Ovary (tissue), 9 donors: ENCODE results near the gene MCTP2. TPM values are rescaled to one million over a fixed set of nuclear protein-coding genes. Genes with fewer than 3 reads are reported as not detected.

Experiments used
- DNase-seq, 5 donors: peaks; one replicate each; pipeline ENCODE4 v3.0.0-alpha.2; 2019 to 2020
- H3K27ac ChIP-seq, 2 donors: fragments of 200-600 bp; one replicate each; pipeline versions ENCODE4 v1.5.1 to v1.8.0; 2019 to 2022
- H3K27me3 ChIP-seq: fragments of 200-600 bp; one replicate; pipeline ENCODE4 v1.8.0; 2022
- H3K36me3 ChIP-seq: fragments of 200-600 bp; sonication (generic); one replicate; pipeline ENCODE4 v1.5.1; 2019
- H3K4me1 ChIP-seq: one replicate; pipeline ENCODE4 v1.8.1; 2013; ENCODE audit warnings: mild to moderate bottlenecking, moderate library complexity; ENCODE audit not compliant: insufficient read depth
- H3K4me3 ChIP-seq: fragments of 200-600 bp; sonication (generic); one replicate; pipeline ENCODE4 v1.5.1; 2017
- H3K9me3 ChIP-seq, 2 donors: fragments of 200-600 bp in 1 of 2; sonication (generic) in 1 of 2; one replicate each; pipeline versions ENCODE4 v1.5.1 to v1.8.1; 2013 to 2019; ENCODE audit warnings: mild to moderate bottlenecking in 1 of 2, moderate library complexity in 1 of 2
- EP300 ChIP-seq: sonication (generic); formaldehyde crosslinking; IDR thresholded peaks from one replicate; pipeline ENCODE4 v1.6.1; 2017; ENCODE audit warnings: antibody characterized with exemption
- POLR2A ChIP-seq: fragments of 450-650 bp; IDR thresholded peaks from one replicate; pipeline ENCODE4 v1.6.1; 2017; ENCODE audit warnings: antibody characterized with exemption, mild to moderate bottlenecking, moderate library complexity
- WGBS, 3 donors: extraction: QIAGEN DNeasy Blood & Tissue Kit in 1 of 3; methylation state at CpG; one replicate each; pipeline versions ENCODE4 v1.1.5 to v1.1.7; 2013 to 2017; 5-methylcytosine and 5-hydroxymethylcytosine counted together
- intact Hi-C, 4 donors: fragments of 100-400 bp; cut with DNase I; formaldehyde crosslinking; loops; one replicate each; pipeline versions ENCODE4 v1.11.0 to v1.15.1; 2022 to 2023
- polyA plus RNA-seq, 2 donors: library from polyadenylated mRNA; stranded (reverse); fragments of 200-250 nt in 1 of 2; fragments of 350-450 nt in 1 of 2; fragmentation: Illumina TruSeq in 1 of 2; extraction: RNeasy Lipid Tissue Mini Kit (QIAGEN cat#74804) in 1 of 2; gene quantifications; one replicate each; pipeline ENCODE4 v1.2.3, GENCODE V29; 2013 to 2014
- total RNA-seq, 7 donors: library from RNA; depleted of rRNA in 2 of 7; stranded (reverse); fragments of >200 nt in 2 of 7; fragmentation: NEBNext Ultra II Directional in 3 of 7; extraction: Animal tissue kit (Norgen Biotek cat#: 25700) in 3 of 7; gene quantifications; one replicate each; pipeline versions ENCODE4 v1.1.0 to v1.2.4, GENCODE V29; 2016 to 2023
- TF ChIP-seq, protein P1 (sequence below), 3 donors: fragments of 450-650 bp in 2 of 3; fragments of 200-600 bp in 1 of 3; IDR thresholded peaks; one replicate each; pipeline versions ENCODE4 v1.5.1 to v1.8.0; 2016 to 2022; ENCODE audit warnings: antibody characterized with exemption in 3 of 3, mild to moderate bottlenecking in 1 of 3
- donor health status: DM: no; HTN: no; CAD: no; lungs with moderate emphysema.
- donor health status: DM: no; HTN: no; CAD: no.
- donor health status: Bipolar disorder and iron deficiency.
- donor health status: DM: yes; HTN: yes; CAD: no.
- donor health status: DM: no; HTN: no; CAD: no.
- donor health status: DM: yes; HTN: yes; CAD: no.

The MCTP2 gene
- total and polyA plus RNA-seq, 9 donors = 0.71 to 44.5 (median 5.7) TPM

DNA sequence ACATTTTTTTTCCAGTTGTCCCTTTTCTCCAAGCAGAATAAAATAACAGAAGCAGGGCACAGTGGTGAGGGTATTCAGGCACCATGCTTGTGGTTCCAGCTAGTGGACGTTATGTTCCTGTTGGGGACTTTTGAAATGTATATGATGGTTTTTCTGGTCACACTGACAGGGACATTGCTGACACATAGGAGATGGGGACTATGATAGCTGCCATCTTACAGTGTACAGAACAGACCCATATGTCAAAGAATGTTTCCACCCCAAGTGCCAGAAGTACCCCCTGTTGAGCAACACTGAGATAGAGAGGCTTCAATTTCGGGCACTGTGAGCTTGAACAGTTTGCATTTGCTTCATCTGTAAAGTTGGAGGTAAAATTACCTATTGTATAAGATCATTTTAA lies 38.6 kb downstream of the MCTP2 start:
- no peak overlapping the region for H3K4me3 ChIP-seq
- H3K27ac ChIP-seq = no peak overlapping the region
- no peak for DNase-seq
- no peaks in the 10 kb centered on the region for H3K27me3 ChIP-seq
- no peaks in the 10 kb centered on the region for H3K36me3 ChIP-seq
- no peaks in the 10 kb centered on the region for H3K9me3 ChIP-seq
- H3K4me1 ChIP-seq = no peaks in the 10 kb centered on the region
- 77 to 84% (median 78%) methylated on average over 2 of the region's 2 CpGs for WGBS, 3 donors
- TF ChIP-seq POLR2A (no peak), EP300 (no peak)
- TF ChIP-seq, protein P1, sequence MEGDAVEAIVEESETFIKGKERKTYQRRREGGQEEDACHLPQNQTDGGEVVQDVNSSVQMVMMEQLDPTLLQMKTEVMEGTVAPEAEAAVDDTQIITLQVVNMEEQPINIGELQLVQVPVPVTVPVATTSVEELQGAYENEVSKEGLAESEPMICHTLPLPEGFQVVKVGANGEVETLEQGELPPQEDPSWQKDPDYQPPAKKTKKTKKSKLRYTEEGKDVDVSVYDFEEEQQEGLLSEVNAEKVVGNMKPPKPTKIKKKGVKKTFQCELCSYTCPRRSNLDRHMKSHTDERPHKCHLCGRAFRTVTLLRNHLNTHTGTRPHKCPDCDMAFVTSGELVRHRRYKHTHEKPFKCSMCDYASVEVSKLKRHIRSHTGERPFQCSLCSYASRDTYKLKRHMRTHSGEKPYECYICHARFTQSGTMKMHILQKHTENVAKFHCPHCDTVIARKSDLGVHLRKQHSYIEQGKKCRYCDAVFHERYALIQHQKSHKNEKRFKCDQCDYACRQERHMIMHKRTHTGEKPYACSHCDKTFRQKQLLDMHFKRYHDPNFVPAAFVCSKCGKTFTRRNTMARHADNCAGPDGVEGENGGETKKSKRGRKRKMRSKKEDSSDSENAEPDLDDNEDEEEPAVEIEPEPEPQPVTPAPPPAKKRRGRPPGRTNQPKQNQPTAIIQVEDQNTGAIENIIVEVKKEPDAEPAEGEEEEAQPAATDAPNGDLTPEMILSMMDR (IDR thresholded peaks at IDR 0.05) = no peak
- intact Hi-C loops = no loop called here

DNA sequence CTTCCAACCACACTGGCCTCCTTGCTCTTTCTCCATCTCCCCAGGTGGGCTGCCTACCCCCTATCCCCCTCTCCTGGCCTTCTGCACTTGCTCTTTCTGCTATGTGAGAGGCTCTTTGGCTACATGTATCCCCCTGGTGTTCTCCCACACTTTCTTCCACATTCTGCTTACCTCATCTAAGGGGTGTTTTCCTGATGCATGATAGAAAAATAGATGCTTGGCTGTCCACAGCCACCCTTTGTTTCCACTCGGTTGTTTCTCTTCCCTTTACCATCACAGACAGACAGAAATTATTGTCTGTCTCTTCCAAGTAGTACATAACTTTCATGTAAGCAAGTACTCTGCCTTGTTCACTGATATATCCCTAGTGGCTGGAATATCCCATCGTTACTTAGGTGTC lies 39.2 kb downstream of the MCTP2 start:
- intact Hi-C loops = no loop called here
- H3K4me1 ChIP-seq = no peaks in the 10 kb centered on the region
- no peak overlapping the region for H3K27ac ChIP-seq
- H3K27me3 ChIP-seq = no peaks in the 10 kb centered on the region
- 80 to 85% (median 82%) methylated on average over 2 of the region's 2 CpGs for WGBS, 3 donors
- DNase-seq = no peak
- TF ChIP-seq EP300 = no peak
- TF ChIP-seq POLR2A = no peak
- TF ChIP-seq, protein P1 (IDR thresholded peaks at IDR 0.05) = no peak
- H3K36me3 ChIP-seq = no peaks in the 10 kb centered on the region
- H3K4me3 ChIP-seq = no peak overlapping the region
- no peaks in the 10 kb centered on the region for H3K9me3 ChIP-seq

DNA sequence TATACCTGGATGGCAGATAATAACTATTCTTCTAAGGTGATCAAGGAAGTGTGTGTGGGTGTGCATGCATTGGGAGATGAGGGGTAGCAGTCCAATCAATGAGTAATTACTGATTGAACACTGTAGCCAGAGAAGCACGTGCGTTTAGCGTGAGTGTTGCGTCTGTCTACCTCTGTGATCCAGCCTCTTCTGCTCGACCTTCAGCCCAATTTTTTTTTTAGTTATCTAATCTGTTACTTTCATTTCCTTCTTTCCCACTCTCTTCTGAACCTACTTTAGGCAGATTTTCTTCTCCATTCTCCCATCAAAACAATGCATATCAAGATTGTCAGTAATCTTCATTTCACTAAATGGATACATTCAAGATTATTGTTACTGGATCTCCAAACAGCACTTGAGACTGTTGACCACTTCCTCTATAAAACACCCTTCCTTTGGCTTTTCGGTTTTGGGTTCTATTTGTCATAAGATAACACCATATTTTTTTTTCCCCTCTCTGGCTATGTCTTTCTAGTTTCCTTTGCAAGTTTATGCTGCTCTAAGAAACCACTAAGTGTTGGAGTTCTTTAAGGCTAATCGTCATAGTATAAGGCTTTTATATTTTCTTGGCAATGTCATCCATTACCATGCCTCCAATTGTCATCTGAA lies 41.0 kb downstream of the MCTP2 start:
- H3K4me3 ChIP-seq = no peak overlapping the region
- intact Hi-C loops = no loop called here
- no peaks in the 10 kb centered on the region for H3K9me3 ChIP-seq
- no peaks in the 10 kb centered on the region for H3K27me3 ChIP-seq
- 74 to 83% (median 82%) methylated on average over 7 of the region's 7 CpGs for WGBS, 3 donors
- TF ChIP-seq POLR2A (no peak), EP300 (no peak)
- TF ChIP-seq, protein P1 (IDR thresholded peaks at IDR 0.05) = no peak
- no peak overlapping the region for H3K27ac ChIP-seq
- DNase-seq = no peak
- H3K4me1 ChIP-seq = no peaks in the 10 kb centered on the region
- H3K36me3 ChIP-seq = no peaks in the 10 kb centered on the region

DNA sequence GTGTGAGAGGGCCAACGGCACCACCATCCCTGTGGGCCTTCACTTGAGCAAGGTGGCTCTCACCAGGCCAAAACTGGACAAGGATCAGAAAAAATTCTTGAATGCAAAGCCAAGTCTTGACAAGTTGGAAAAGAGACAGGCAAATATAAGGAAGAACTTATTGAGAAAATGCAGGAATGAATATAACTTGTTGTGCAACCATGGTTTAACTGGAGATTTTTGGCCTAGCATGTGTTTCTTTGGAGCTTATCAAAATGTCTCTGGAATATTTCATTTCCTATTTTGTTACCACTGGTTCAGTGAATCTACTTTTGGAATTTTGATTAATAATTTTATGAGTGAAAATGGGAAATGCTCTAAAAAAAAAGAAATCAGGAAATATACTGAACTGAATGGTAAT lies 42.5 kb downstream of the MCTP2 start:
- no peaks in the 10 kb centered on the region for H3K9me3 ChIP-seq
- no peaks in the 10 kb centered on the region for H3K4me1 ChIP-seq
- H3K4me3 ChIP-seq = no peak overlapping the region
- H3K36me3 ChIP-seq = no peaks in the 10 kb centered on the region
- no peak for DNase-seq
- H3K27me3 ChIP-seq = no peaks in the 10 kb centered on the region
- intact Hi-C loops = no loop called here
- TF ChIP-seq, protein P1 (IDR thresholded peaks at IDR 0.05) = no peak
- no peak for TF ChIP-seq POLR2A
- WGBS, 3 donors = 79 to 91% (median 83%) methylated on average over 1 of the region's 1 CpG
- no peak overlapping the region for H3K27ac ChIP-seq
